Ishikawa (cell line): ENCODE measurements around the gene ZNF208.

Experiments
- CEBPB ChIP-seq: IDR thresholded peaks from 2 replicates; pipeline ENCODE4 v1.6.1; 2012
- CREB1 ChIP-seq: IDR thresholded peaks from 2 replicates; pipeline ENCODE4 v1.6.1; 2012; ENCODE audit warnings: low read depth
- EGR1 ChIP-seq: IDR thresholded peaks from 2 replicates; pipeline ENCODE4 v1.6.1; 2012
- EP300 ChIP-seq: IDR thresholded peaks from 2 replicates; pipeline ENCODE4 v1.6.1; 2012; ENCODE audit warnings: borderline replicate concordance
- FOXM1 ChIP-seq: IDR thresholded peaks from 2 replicates; pipeline ENCODE4 v1.6.1; 2012; ENCODE audit warnings: low read depth, borderline replicate concordance
- MAX ChIP-seq: IDR thresholded peaks from 2 replicates; pipeline ENCODE4 v1.6.1; 2012
- NFIC ChIP-seq: IDR thresholded peaks from 2 replicates; pipeline ENCODE4 v1.6.1; 2012
- RAD21 ChIP-seq: IDR thresholded peaks from 2 replicates; pipeline ENCODE4 v1.6.1; 2012; ENCODE audit warnings: low read depth
- REST ChIP-seq: IDR thresholded peaks from 2 replicates; pipeline ENCODE4 v1.6.1; 2012; ENCODE audit warnings: low read depth, mild to moderate bottlenecking
- TAF1 ChIP-seq: IDR thresholded peaks from 2 replicates; pipeline ENCODE4 v1.6.1; 2012; ENCODE audit warnings: low read depth, mild to moderate bottlenecking
- TCF12 ChIP-seq: IDR thresholded peaks from 2 replicates; pipeline ENCODE4 v1.6.1; 2012; ENCODE audit warnings: low read depth
- TEAD4 ChIP-seq: IDR thresholded peaks from 2 replicates; pipeline ENCODE4 v1.6.1; 2012
- USF1 ChIP-seq: IDR thresholded peaks from 2 replicates; pipeline ENCODE4 v1.6.1; 2012
- YY1 ChIP-seq: IDR thresholded peaks from 2 replicates; pipeline ENCODE4 v1.6.1; 2012; ENCODE audit warnings: low read depth
- ZBTB7A ChIP-seq: IDR thresholded peaks from 2 replicates; pipeline ENCODE4 v1.6.1; 2012; ENCODE audit warnings: low read depth

ZNF208 gene

DNA sequence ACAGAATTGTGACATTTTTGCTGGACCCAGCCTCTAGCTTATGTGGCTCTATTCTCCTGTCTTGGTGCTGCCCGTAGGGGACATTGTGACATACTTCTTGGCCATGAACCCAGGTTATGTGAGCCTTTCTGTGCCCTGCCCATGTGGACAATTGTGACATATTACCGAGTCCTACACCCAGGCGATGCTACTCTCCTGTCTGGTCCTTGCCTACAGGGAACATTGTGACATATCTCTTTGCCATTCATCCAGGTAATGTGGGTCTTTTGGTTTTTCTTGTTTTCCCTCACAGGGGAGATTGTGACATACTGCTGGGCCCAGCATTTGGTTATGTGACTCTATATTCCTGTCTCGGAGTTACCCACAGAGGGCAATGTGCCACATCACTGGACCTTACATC lies 103.2 kb downstream of the ZNF208 start:
- TF ChIP-seq RAD21, result no peak
- TF ChIP-seq TCF12, result no peak
- no peak for TF ChIP-seq YY1
- TF ChIP-seq CEBPB, result no peak
- no peak for TF ChIP-seq MAX
- TF ChIP-seq FOXM1, result no peak
- no peak for TF ChIP-seq USF1
- TF ChIP-seq NFIC, result no peak
- no peak for TF ChIP-seq REST
- TF ChIP-seq EP300, result no peak
- no peak for TF ChIP-seq EGR1
- TF ChIP-seq TAF1, result no peak
- TF ChIP-seq TEAD4, result no peak
- TF ChIP-seq ZBTB7A, result no peak
- no peak for TF ChIP-seq CREB1

DNA sequence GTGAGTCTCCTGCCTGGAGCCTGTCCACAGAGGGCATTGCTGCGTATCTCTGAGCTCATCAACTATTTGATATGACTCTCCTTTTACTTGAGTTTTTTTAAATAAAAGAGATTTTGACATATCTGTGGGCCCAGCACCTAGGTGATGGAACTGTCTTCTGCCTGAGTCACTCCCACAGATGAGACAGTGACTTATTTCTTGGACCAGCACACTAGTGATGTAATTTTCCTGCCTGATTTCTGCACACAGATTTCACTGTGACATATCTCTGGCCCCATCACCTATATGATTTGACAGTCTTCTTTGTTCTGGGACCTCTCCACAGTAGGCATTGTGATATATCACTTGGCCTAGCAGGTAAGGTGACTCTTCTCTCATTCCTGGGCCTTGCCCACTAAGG lies 108.2 kb downstream of the ZNF208 start:
- no peak for TF ChIP-seq MAX
- TF ChIP-seq EGR1, result no peak
- no peak for TF ChIP-seq TAF1
- TF ChIP-seq ZBTB7A, result no peak
- no peak for TF ChIP-seq RAD21
- no peak for TF ChIP-seq TCF12
- no peak for TF ChIP-seq CEBPB
- no peak for TF ChIP-seq REST
- no peak for TF ChIP-seq YY1
- TF ChIP-seq EP300, result no peak

DNA sequence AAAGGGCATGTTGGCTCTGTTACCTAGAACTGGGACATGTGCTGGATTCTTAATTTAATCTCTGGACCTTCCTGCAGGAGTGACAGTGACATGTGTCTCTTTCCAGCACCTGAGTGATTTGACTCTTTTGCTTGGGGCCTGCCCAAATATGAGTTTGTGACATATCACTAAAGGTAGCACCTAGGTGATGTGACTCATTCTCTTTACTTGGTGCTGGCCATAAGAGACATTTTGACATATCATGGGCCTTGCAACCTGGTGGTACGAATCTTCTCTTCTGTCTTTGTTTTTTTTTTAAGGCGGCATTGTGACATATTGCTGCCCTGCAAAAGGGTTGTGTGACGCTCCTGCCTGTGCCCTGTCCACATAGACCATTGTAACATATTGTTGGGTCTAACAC lies 108.9 kb downstream of the ZNF208 start:
- TF ChIP-seq USF1 (no peak), YY1 (no peak), FOXM1 (no peak), ZBTB7A (no peak), TCF12 (no peak), EP300 (no peak), RAD21 (no peak), CREB1 (no peak), EGR1 (no peak), MAX (no peak), REST (no peak), NFIC (no peak), TEAD4 (no peak)

- TF ChIP-seq NFIC, result no peak
- TF ChIP-seq TCF12, result no peak
- no peak for TF ChIP-seq RAD21
- no peak for TF ChIP-seq CREB1
- no peak for TF ChIP-seq TEAD4
- TF ChIP-seq REST, result no peak
- TF ChIP-seq FOXM1, result no peak
- no peak for TF ChIP-seq TAF1
- no peak for TF ChIP-seq CEBPB
- no peak for TF ChIP-seq EGR1
- no peak for TF ChIP-seq ZBTB7A
- TF ChIP-seq EP300, result no peak
- no peak for TF ChIP-seq YY1
- no peak for TF ChIP-seq USF1
- no peak for TF ChIP-seq MAX
Measured at GRCh38 chr19:21900401-21900800, 110.3 kb downstream of the ZNF208 start.
